Activated T-cell treated with anti-CD3 and anti-CD28 coated beads, Interleukin-2, amount 50 U/mL, for 24 hours (primary cell): ENCODE measurements around the gene HS3ST3B1.

ENCODE experiments used
- DNase-seq: peaks from one replicate; pipeline ENCODE4 v3.0.0-alpha.2; 2020
- H3K27ac Mint-ChIP-seq: 2 replicates; pipeline ENCODE4 v1.8.0; 2020; ENCODE audit warnings: mild to moderate bottlenecking, mixed read lengths
- H3K27me3 Mint-ChIP-seq: 2 replicates; pipeline ENCODE4 v1.8.0; 2020; ENCODE audit warnings: mixed read lengths
- H3K36me3 Mint-ChIP-seq: 2 replicates; pipeline ENCODE4 v1.8.0; 2020; ENCODE audit warnings: low read depth, mixed read lengths
- H3K4me1 Mint-ChIP-seq: 2 replicates; pipeline ENCODE4 v1.8.0; 2020; ENCODE audit warnings: low read depth, mixed read lengths
- H3K4me3 Mint-ChIP-seq: 2 replicates; pipeline ENCODE4 v1.8.0; 2020; ENCODE audit warnings: mild to moderate bottlenecking, moderate library complexity, mixed read lengths
- H3K9me3 Mint-ChIP-seq: 2 replicates; pipeline ENCODE4 v1.8.0; 2020; ENCODE audit warnings: mixed read lengths

HS3ST3B1 gene

GRCh38 chr17:14372905-14373613 lies 72.2 kb downstream of the HS3ST3B1 start:
- DNase-seq = no peak
- Mint-ChIP-seq H3K9me3 (no peaks in the 10 kb centered on the region), H3K27me3 (no peaks in the 10 kb centered on the region), H3K27ac (no peak overlapping the region), H3K4me1 (no peaks in the 10 kb centered on the region), H3K36me3 (no peaks in the 10 kb centered on the region), H3K4me3 (no peak overlapping the region)

GRCh38 chr17:14373614-14374259 lies 72.9 kb downstream of the HS3ST3B1 start:
- no peak for DNase-seq
- H3K9me3 Mint-ChIP-seq = no peaks in the 10 kb centered on the region

GRCh38 chr17:14374268-14374667 lies 73.4 kb downstream of the HS3ST3B1 start:
- H3K36me3 Mint-ChIP-seq = no peaks in the 10 kb centered on the region
- no peak for DNase-seq
- H3K27me3 Mint-ChIP-seq = no peaks in the 10 kb centered on the region
- H3K27ac Mint-ChIP-seq = no peak overlapping the region
- no peak overlapping the region for H3K4me3 Mint-ChIP-seq
- no peaks in the 10 kb centered on the region for H3K4me1 Mint-ChIP-seq
- H3K9me3 Mint-ChIP-seq = no peaks in the 10 kb centered on the region

More at GRCh38 chr17:14373614-14374259, 72.9 kb downstream of the HS3ST3B1 start:
- Mint-ChIP-seq H3K27ac (no peak overlapping the region), H3K4me3 (no peak overlapping the region), H3K36me3 (no peaks in the 10 kb centered on the region), H3K27me3 (no peaks in the 10 kb centered on the region), H3K4me1 (no peaks in the 10 kb centered on the region)

GRCh38 chr17:14376666-14377065 lies 75.8 kb downstream of the HS3ST3B1 start:
- no peak overlapping the region for H3K4me3 Mint-ChIP-seq
- H3K4me1 Mint-ChIP-seq = no peaks in the 10 kb centered on the region
- no peak for DNase-seq
- no peaks in the 10 kb centered on the region for H3K36me3 Mint-ChIP-seq
- H3K27ac Mint-ChIP-seq = no peak overlapping the region
- no peaks in the 10 kb centered on the region for H3K27me3 Mint-ChIP-seq
- no peaks in the 10 kb centered on the region for H3K9me3 Mint-ChIP-seq

GRCh38 chr17:14381606-14382005 lies 80.7 kb downstream of the HS3ST3B1 start:
- DNase-seq = no peak
- H3K36me3 Mint-ChIP-seq = no peaks in the 10 kb centered on the region
- H3K4me3 Mint-ChIP-seq = no peak overlapping the region
- no peak overlapping the region for H3K27ac Mint-ChIP-seq
- no peaks in the 10 kb centered on the region for H3K4me1 Mint-ChIP-seq
- no peaks in the 10 kb centered on the region for H3K27me3 Mint-ChIP-seq
- peaks cover 4% of the 10 kb centered on the region for H3K9me3 Mint-ChIP-seq

GRCh38 chr17:14387036-14387435 lies 86.2 kb downstream of the HS3ST3B1 start:
- Mint-ChIP-seq H3K9me3 (peaks cover 12% of the 10 kb centered on the region), H3K4me1 (no peaks in the 10 kb centered on the region), H3K36me3 (peaks cover 2% of the 10 kb centered on the region), H3K27ac (no peak overlapping the region), H3K27me3 (no peaks in the 10 kb centered on the region), H3K4me3 (no peak overlapping the region)
- DNase-seq = no peak

- H3K4me1 Mint-ChIP-seq = no peaks in the 10 kb centered on the region
- no peaks in the 10 kb centered on the region for H3K27me3 Mint-ChIP-seq
- DNase-seq = no peak
- no peak overlapping the region for H3K4me3 Mint-ChIP-seq
- H3K36me3 Mint-ChIP-seq = peaks cover 2% of the 10 kb centered on the region
- H3K9me3 Mint-ChIP-seq = peaks cover 9% of the 10 kb centered on the region
- no peak overlapping the region for H3K27ac Mint-ChIP-seq
These were observed 88.8 kb downstream of the HS3ST3B1 start for GRCh38 chr17:14389681-14390080.

- Mint-ChIP-seq H3K36me3 (peaks cover 2% of the 10 kb centered on the region), H3K4me3 (no peak overlapping the region), H3K9me3 (peaks cover 9% of the 10 kb centered on the region), H3K4me1 (no peaks in the 10 kb centered on the region), H3K27ac (no peak overlapping the region), H3K27me3 (no peaks in the 10 kb centered on the region)
- DNase-seq = no peak
These were observed 92.8 kb downstream of the HS3ST3B1 start for GRCh38 chr17:14393723-14394122.

- Mint-ChIP-seq H3K36me3 (peaks cover 2% of the 10 kb centered on the region), H3K9me3 (peaks cover 9% of the 10 kb centered on the region), H3K27ac (no peak overlapping the region), H3K4me3 (no peak overlapping the region), H3K4me1 (peaks cover 2% of the 10 kb centered on the region), H3K27me3 (no peaks in the 10 kb centered on the region)
- no peak for DNase-seq
These were observed 94.4 kb downstream of the HS3ST3B1 start for GRCh38 chr17:14395255-14395654.

- Mint-ChIP-seq H3K27me3 (no peaks in the 10 kb centered on the region), H3K36me3 (peaks cover 2% of the 10 kb centered on the region), H3K27ac (no peak overlapping the region), H3K4me1 (peaks cover 2% of the 10 kb centered on the region), H3K9me3 (peaks cover 5% of the 10 kb centered on the region), H3K4me3 (no peak overlapping the region)
- no peak for DNase-seq
These were observed 95.7 kb downstream of the HS3ST3B1 start for GRCh38 chr17:14396547-14396946.

GRCh38 chr17:14398766-14399165 lies 97.9 kb downstream of the HS3ST3B1 start:
- Mint-ChIP-seq H3K4me3 (no peak overlapping the region), H3K4me1 (peaks cover 6% of the 10 kb centered on the region), H3K36me3 (no peaks in the 10 kb centered on the region), H3K27ac (no peak overlapping the region), H3K9me3 (no peaks in the 10 kb centered on the region), H3K27me3 (no peaks in the 10 kb centered on the region)
- no peak for DNase-seq
